Measurements from ENCODE around the gene PLVAP.

GRCh38 chr19:17337675-17338432 is 39.3 kb downstream of the PLVAP start:
- TF ChIP-seq CTCF (IDR thresholded peaks at IDR 0.05), result no peak
- TF ChIP-seq POLR2A (IDR thresholded peaks at IDR 0.05), result no peak
